MCF 10A (cell line): ENCODE data around the gene MYO7B. TPM values are rescaled to one million over a fixed set of nuclear protein-coding genes. Genes with fewer than 3 reads are reported as not detected.

Experiments
- BruUV-seq: library from RNA; stranded (reverse); fragments of 400-500 nt; replicated peaks from 2 replicates; lab custom pipeline; 2021; lab: Mats Ljungman, UMichigan
- CTCF ChIA-PET: fragments of 300-600 bp; sonication (Branson Sonifier 250); formaldehyde crosslinking; extraction: SDS; loops from one replicate; lab custom pipeline; 2021; ENCODE audit warnings: antibody characterized with exemption, inconsistent platforms; lab: Yijun Ruan, JAX
- POLR2A ChIA-PET: fragments of 300-600, 350-650 bp; sonication (Branson Sonifier 250); formaldehyde crosslinking; extraction: SDS; loops from one replicate; lab custom pipeline; 2020; ENCODE audit warnings: antibody characterized with exemption, inconsistent platforms; lab: Yijun Ruan, JAX
- DNase-seq: peaks from one replicate; pipeline ENCODE4 v3.0.0-alpha.2; 2018; ENCODE audit not compliant: unreplicated experiment
- H3K27ac Mint-ChIP-seq: one replicate; pipeline ENCODE4 v1.8.0; 2022; ENCODE audit warnings: mild to moderate bottlenecking, low read depth, mixed read lengths; ENCODE audit not compliant: unreplicated experiment
- H3K27me3 Mint-ChIP-seq: one replicate; pipeline ENCODE4 v1.8.0; 2022; ENCODE audit warnings: mixed read lengths; ENCODE audit not compliant: insufficient read depth, unreplicated experiment
- H3K36me3 Mint-ChIP-seq: one replicate; pipeline ENCODE4 v1.8.0; 2022; ENCODE audit warnings: mild to moderate bottlenecking, moderate library complexity, mixed read lengths; ENCODE audit not compliant: insufficient read depth, unreplicated experiment
- H3K4me1 Mint-ChIP-seq: one replicate; pipeline ENCODE4 v1.8.0; 2022; ENCODE audit warnings: mixed read lengths; ENCODE audit not compliant: insufficient read depth, unreplicated experiment
- H3K4me3 Mint-ChIP-seq: one replicate; pipeline ENCODE4 v1.8.0; 2022; ENCODE audit warnings: mild to moderate bottlenecking, moderate library complexity, mixed read lengths; ENCODE audit not compliant: unreplicated experiment
- H3K9me3 Mint-ChIP-seq: one replicate; pipeline ENCODE4 v1.8.0; 2022; ENCODE audit warnings: mixed read lengths; ENCODE audit not compliant: unreplicated experiment
- CTCF ChIP-seq: fragments of 200-600 bp; IDR thresholded peaks from one replicate; pipeline ENCODE4 v1.8.0; 2022; ENCODE audit warnings: antibody characterized with exemption, mild to moderate bottlenecking; ENCODE audit not compliant: unreplicated experiment
- intact Hi-C: fragments of 100-400 bp; cut with micrococcal nuclease; formaldehyde crosslinking; loops from 2 replicates; pipeline ENCODE4 v1.14.1; 2022
- total RNA-seq: library from RNA; stranded (reverse); gene quantifications from 2 replicates; pipeline ENCODE4 v1.2.3, GENCODE V29; 2022

MYO7B gene
- total RNA-seq, 1 experiment from 2014 or later, result not detected

GRCh38 chr2:127628767-127629614, 93.5 kb downstream of the MYO7B start:
- BruUV-seq, result no TSS peak
- intact Hi-C loops, result no loop called here
- Mint-ChIP-seq H3K27ac (no peak overlapping the region), H3K9me3 (no peaks in the 10 kb centered on the region), H3K4me3 (no peak overlapping the region), H3K4me1 (peaks cover 6% of the 10 kb centered on the region), H3K36me3 (no peaks in the 10 kb centered on the region), H3K27me3 (no peaks in the 10 kb centered on the region)
- TF ChIP-seq CTCF, result no peak
- DNase-seq, result no peak
- POLR2A ChIA-PET, result no interaction called here
- CTCF ChIA-PET, result interaction anchor here (0.6 kb wide), 1 partner anchor 27 kb away, joined by 3 read pairs; no protein-coding TSS in a partner anchor

GRCh38 chr2:127629637-127630036, 94.2 kb downstream of the MYO7B start:
- H3K27ac Mint-ChIP-seq, result no peak overlapping the region
- H3K4me1 Mint-ChIP-seq, result peaks cover 6% of the 10 kb centered on the region
- H3K9me3 Mint-ChIP-seq, result no peaks in the 10 kb centered on the region
- DNase-seq, result no peak
- no peaks in the 10 kb centered on the region for H3K27me3 Mint-ChIP-seq
- ChIA-PET CTCF (no interaction called here), POLR2A (no interaction called here)
- TF ChIP-seq CTCF, result no peak
- H3K4me3 Mint-ChIP-seq, result no peak overlapping the region
- BruUV-seq, result no TSS peak
- intact Hi-C loops, result no loop called here
- H3K36me3 Mint-ChIP-seq, result no peaks in the 10 kb centered on the region

- intact Hi-C loops, result no loop called here
- no peaks in the 10 kb centered on the region for H3K9me3 Mint-ChIP-seq
- no peaks in the 10 kb centered on the region for H3K36me3 Mint-ChIP-seq
- POLR2A ChIA-PET, result no interaction called here
- no peak overlapping the region for H3K4me3 Mint-ChIP-seq
- CTCF ChIA-PET, result interaction anchor here (1.6 kb wide), 1 partner anchor 20 kb away, joined by 5 read pairs; no protein-coding TSS in a partner anchor
- TF ChIP-seq CTCF, result no peak
- H3K27ac Mint-ChIP-seq, result no peak overlapping the region
- H3K27me3 Mint-ChIP-seq, result no peaks in the 10 kb centered on the region
- DNase-seq, result no peak
- H3K4me1 Mint-ChIP-seq, result peaks cover 6% of the 10 kb centered on the region
- BruUV-seq, result no TSS peak
Observed at GRCh38 chr2:127630096-127630863, 94.8 kb downstream of the MYO7B start.
